Smooth muscle cell (in vitro differentiated cells): ENCODE measurements around the gene ZC3H18. TPM values are rescaled to one million over a fixed set of nuclear protein-coding genes. Genes with fewer than 3 reads are reported as not detected.
"Not testable (repeated sequence)": the region's sequence is repeated elsewhere in the genome, so short reads cannot be mapped to it uniquely, and the experiment has no call there.

Experiments used
- DNase-seq: peaks from one replicate; lab custom pipeline; 2025; ENCODE audit not compliant: unreplicated experiment; lab: John Stamatoyannopoulos, UW
- H2AFZ ChIP-seq: fragments of 200-600 bp; sonication (generic); 2 replicates; pipeline ENCODE4 v1.6.0; 2016; ENCODE audit warnings: antibody characterized with exemption, low read depth, mild to moderate bottlenecking
- H3F3A ChIP-seq: fragments of 200-600 bp; sonication (generic); 2 replicates; pipeline ENCODE4 v1.6.0; 2017; ENCODE audit warnings: antibody characterized with exemption, low read depth
- H3K27ac ChIP-seq: fragments of 200-600 bp; sonication (generic); 2 replicates; pipeline ENCODE4 v1.5.1; 2016; ENCODE audit warnings: low read depth, mild to moderate bottlenecking
- H3K27me3 ChIP-seq: fragments of 200-600 bp; sonication (generic); 2 replicates; pipeline ENCODE4 v1.6.1; 2016; ENCODE audit warnings: low read depth, mild to moderate bottlenecking
- H3K36me3 ChIP-seq: fragments of 200-600 bp; sonication (generic); 2 replicates; pipeline ENCODE4 v1.5.1; 2016; ENCODE audit warnings: low read depth
- H3K4me1 ChIP-seq: fragments of 200-600 bp; sonication (generic); 2 replicates; pipeline ENCODE4 v1.5.1; 2016; ENCODE audit warnings: low read depth
- H3K4me2 ChIP-seq: fragments of 200-600 bp; sonication (generic); 2 replicates; pipeline ENCODE4 v1.6.0; 2016; ENCODE audit warnings: mild to moderate bottlenecking
- H3K4me3 ChIP-seq: fragments of 200-600 bp; sonication (generic); 2 replicates; pipeline ENCODE4 v1.5.1; 2016; ENCODE audit warnings: mild to moderate bottlenecking
- H3K79me2 ChIP-seq: fragments of 200-600 bp; sonication (generic); 2 replicates; pipeline ENCODE4 v1.6.0; 2016; ENCODE audit warnings: low read depth, mild to moderate bottlenecking
- H3K9ac ChIP-seq: fragments of 200-600 bp; sonication (generic); 2 replicates; pipeline ENCODE4 v1.6.0; 2016; ENCODE audit warnings: low read depth
- H3K9me3 ChIP-seq: fragments of 200-600 bp; sonication (generic); replicated peaks from 2 replicates; pipeline ENCODE4 v1.5.1; 2016; ENCODE audit warnings: low read depth
- H4K20me1 ChIP-seq: fragments of 200-600 bp; sonication (generic); 2 replicates; pipeline ENCODE4 v1.6.0; 2016; ENCODE audit warnings: low read depth
- WGBS: methylation state at CpG from one replicate; pipeline ENCODE4 v1.1.7; 2016; ENCODE audit warnings: low lambda C conversion rate; 5-methylcytosine and 5-hydroxymethylcytosine counted together
- polyA plus RNA-seq: library from polyadenylated mRNA; unstranded; fragments of >200 nt; fragmentation: Nextera tagmentation; extraction: Ambion mirVana; gene quantifications from 2 replicates; pipeline ENCODE4 v1.2.1, GENCODE V29; 2016
- total RNA-seq: library from RNA; depleted of rRNA; stranded (reverse); fragments of >200 nt; gene quantifications from 2 replicates; pipeline ENCODE4 v1.2.3, GENCODE V29; 2014
- TF ChIP-seq, protein P1 (sequence below): fragments of 200-600 bp; sonication (generic); IDR thresholded peaks from 2 replicates; pipeline ENCODE4 v1.5.1; 2017; ENCODE audit warnings: borderline replicate concordance, mild to moderate bottlenecking, antibody characterized with exemption; ENCODE audit not compliant: insufficient read depth, poor library complexity, severe bottlenecking

ZC3H18 gene
- total and polyA plus RNA-seq, 2 experiments from 2014 or later, result 14.6 to 30.4 TPM

DNA sequence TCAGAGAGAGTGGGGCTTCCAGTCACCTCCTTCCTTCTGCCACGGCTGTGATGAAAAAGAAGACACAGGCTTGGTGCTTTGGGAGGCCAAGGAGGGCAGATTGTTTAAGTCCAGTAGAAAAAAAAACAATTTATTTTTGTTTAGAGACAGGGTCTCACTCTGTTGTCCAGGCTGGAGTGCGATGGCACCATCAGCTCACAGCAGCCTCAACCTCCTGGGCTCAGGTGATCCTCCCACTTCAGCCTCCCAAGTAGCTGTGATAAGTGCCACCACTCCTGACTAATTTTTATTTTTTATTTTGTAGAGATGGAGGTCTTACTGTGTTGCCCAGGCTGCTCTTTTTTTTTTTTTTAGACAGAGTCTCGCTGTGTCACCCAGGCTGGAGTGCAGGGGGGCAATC lies 95.4 kb downstream of the ZC3H18 start:
- H2AFZ ChIP-seq, result no peak overlapping the region
- no peaks in the 10 kb centered on the region for H3K9me3 ChIP-seq
- H3K79me2 ChIP-seq, result peaks cover 35% of the 10 kb centered on the region
- peaks cover 19% of the 10 kb centered on the region for H4K20me1 ChIP-seq
- H3K36me3 ChIP-seq, result no peaks in the 10 kb centered on the region
- no peaks in the 10 kb centered on the region for H3F3A ChIP-seq
- no peak overlapping the region for H3K4me3 ChIP-seq
- no peak for DNase-seq
- H3K9ac ChIP-seq, result no peak overlapping the region
- peaks cover 5% of the 10 kb centered on the region for H3K4me1 ChIP-seq
- no peak overlapping the region for H3K4me2 ChIP-seq
- WGBS, result 100% methylated on average over 3 of the region's 3 CpGs
- TF ChIP-seq, protein P1, sequence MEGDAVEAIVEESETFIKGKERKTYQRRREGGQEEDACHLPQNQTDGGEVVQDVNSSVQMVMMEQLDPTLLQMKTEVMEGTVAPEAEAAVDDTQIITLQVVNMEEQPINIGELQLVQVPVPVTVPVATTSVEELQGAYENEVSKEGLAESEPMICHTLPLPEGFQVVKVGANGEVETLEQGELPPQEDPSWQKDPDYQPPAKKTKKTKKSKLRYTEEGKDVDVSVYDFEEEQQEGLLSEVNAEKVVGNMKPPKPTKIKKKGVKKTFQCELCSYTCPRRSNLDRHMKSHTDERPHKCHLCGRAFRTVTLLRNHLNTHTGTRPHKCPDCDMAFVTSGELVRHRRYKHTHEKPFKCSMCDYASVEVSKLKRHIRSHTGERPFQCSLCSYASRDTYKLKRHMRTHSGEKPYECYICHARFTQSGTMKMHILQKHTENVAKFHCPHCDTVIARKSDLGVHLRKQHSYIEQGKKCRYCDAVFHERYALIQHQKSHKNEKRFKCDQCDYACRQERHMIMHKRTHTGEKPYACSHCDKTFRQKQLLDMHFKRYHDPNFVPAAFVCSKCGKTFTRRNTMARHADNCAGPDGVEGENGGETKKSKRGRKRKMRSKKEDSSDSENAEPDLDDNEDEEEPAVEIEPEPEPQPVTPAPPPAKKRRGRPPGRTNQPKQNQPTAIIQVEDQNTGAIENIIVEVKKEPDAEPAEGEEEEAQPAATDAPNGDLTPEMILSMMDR, result no peak
- no peak overlapping the region for H3K27ac ChIP-seq
- H3K27me3 ChIP-seq, result no peaks in the 10 kb centered on the region

DNA sequence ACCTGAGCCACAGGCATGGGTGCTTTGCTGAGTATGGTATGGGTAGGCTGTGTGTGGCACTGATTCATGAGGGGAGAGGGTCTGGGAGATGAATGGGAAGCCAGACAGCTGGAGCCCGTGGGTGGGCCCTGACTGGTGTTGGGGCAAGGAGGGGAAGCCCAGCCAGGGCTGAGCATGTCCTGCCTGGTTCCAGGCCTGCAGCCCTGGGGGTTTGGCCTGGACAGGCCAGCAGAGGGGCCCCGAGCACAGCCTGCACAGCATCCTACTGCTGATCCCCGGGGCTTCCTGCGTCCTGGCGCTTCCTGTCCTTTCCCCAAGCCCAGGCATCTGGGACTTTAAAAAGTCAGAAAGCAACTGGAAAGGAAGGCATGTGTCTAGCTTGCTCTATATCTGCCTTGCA lies 97.3 kb downstream of the ZC3H18 start:
- H3K4me2 ChIP-seq, result no peak overlapping the region
- H3K4me1 ChIP-seq, result no peaks in the 10 kb centered on the region
- H3K9me3 ChIP-seq, result no peaks in the 10 kb centered on the region
- H3K27me3 ChIP-seq, result no peaks in the 10 kb centered on the region
- H2AFZ ChIP-seq, result no peak overlapping the region
- WGBS, result 37% methylated on average over 4 of the region's 5 CpGs
- no peak overlapping the region for H3K4me3 ChIP-seq
- TF ChIP-seq, protein P1, result no peak
- no peaks in the 10 kb centered on the region for H3K36me3 ChIP-seq
- no peak overlapping the region for H3K27ac ChIP-seq
- no peak for DNase-seq
- H3K79me2 ChIP-seq, result peaks cover 16% of the 10 kb centered on the region
- no peak overlapping the region for H3K9ac ChIP-seq
- no peaks in the 10 kb centered on the region for H3F3A ChIP-seq
- peaks cover 1% of the 10 kb centered on the region for H4K20me1 ChIP-seq

DNA sequence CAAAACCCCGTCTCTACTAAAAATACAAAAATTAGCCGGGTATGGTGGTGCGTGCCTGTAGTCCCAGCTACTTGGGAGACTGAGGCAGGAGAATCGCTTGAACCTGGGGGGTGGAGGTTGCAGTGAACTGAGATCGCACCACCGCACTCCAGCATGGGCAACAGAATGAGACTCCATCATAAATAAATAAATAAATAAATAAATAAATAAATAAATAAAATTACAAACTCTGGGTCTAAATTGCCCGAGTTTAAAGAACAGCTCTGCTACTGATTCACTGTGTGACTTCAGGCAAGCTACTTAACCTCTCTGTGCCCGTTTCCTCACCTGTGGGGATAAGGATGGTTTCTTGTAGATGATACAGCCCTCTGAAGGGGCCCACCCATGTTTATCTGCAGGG lies 99.3 kb downstream of the ZC3H18 start:
- not testable (repeated sequence) for DNase-seq, H3K27ac ChIP-seq, H3K4me1 ChIP-seq, H3K9me3 ChIP-seq, H3K4me2 ChIP-seq, H3K4me3 ChIP-seq, H3K27me3 ChIP-seq, H3K9ac ChIP-seq, H4K20me1 ChIP-seq, H3F3A ChIP-seq, H2AFZ ChIP-seq, H3K79me2 ChIP-seq, H3K36me3 ChIP-seq
- 99% methylated on average over 8 of the region's 8 CpGs for WGBS

DNA sequence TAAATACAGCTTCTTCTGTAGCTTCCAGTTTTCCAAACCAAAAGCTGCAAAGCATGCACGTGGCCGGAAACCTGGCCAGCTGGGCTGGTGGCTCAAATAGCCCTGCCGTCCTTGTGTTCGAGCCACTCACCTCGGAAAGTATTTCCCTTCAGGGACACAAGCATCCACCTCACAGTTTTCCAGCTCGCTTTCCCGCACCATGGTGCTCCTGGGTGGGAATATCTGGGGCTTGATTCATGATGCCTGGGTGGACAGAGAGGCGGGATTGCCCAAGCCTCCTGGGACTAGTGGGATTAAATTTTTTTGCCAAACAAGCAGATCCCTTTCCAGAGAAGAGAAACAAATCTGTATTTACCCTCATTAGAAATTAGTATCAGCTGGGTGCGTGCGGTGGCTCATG lies 99.8 kb downstream of the ZC3H18 start:
- Histone ChIP-seq H3K27me3 (no peaks in the 10 kb centered on the region), H3K4me2 (no peak overlapping the region), H3K79me2 (no peaks in the 10 kb centered on the region), H3K4me3 (no peak overlapping the region), H3K4me1 (no peaks in the 10 kb centered on the region), H3K27ac (no peak overlapping the region), H3K36me3 (no peaks in the 10 kb centered on the region), H2AFZ (no peak overlapping the region), H4K20me1 (no peaks in the 10 kb centered on the region), H3F3A (no peaks in the 10 kb centered on the region), H3K9me3 (no peaks in the 10 kb centered on the region), H3K9ac (no peak overlapping the region)
- no peak for DNase-seq
- 85% methylated on average over 10 of the region's 10 CpGs for WGBS
- TF ChIP-seq, protein P1, result no peak
